Loucy (cell line): ENCODE measurements around the gene ADORA3.

Experiments
- H2AFZ ChIP-seq: fragments of 200-600 bp; sonication (generic); 2 replicates; pipeline ENCODE4 v1.6.0; 2016; ENCODE audit warnings: antibody characterized with exemption, mild to moderate bottlenecking, low read length, moderate library complexity
- H3F3A ChIP-seq: fragments of 200-600 bp; 2 replicates; pipeline ENCODE4 v1.6.0; 2016; ENCODE audit warnings: antibody characterized with exemption, low read depth, mild to moderate bottlenecking
- H3K27me3 ChIP-seq: fragments of 200-600 bp; sonication (generic); 2 replicates; pipeline ENCODE4 v1.6.1; 2014; ENCODE audit warnings: low read length, mild to moderate bottlenecking; ENCODE audit not compliant: insufficient read depth, poor library complexity, severe bottlenecking
- H3K36me3 ChIP-seq: fragments of 200-600 bp; sonication (generic); 2 replicates; pipeline ENCODE4 v1.6.1; 2016; ENCODE audit warnings: low read length; ENCODE audit not compliant: insufficient read depth
- H3K4me1 ChIP-seq: fragments of 200-600 bp; sonication (generic); 2 replicates; pipeline ENCODE4 v1.5.1; 2014; ENCODE audit warnings: low read length, mild to moderate bottlenecking; ENCODE audit not compliant: insufficient read depth, poor library complexity, severe bottlenecking
- H3K4me2 ChIP-seq: fragments of 200-600 bp; sonication (generic); 2 replicates; pipeline ENCODE4 v1.6.0; 2014; ENCODE audit warnings: antibody characterized with exemption, low read length, low read depth, mild to moderate bottlenecking; ENCODE audit not compliant: poor library complexity, severe bottlenecking
- H3K4me3 ChIP-seq: fragments of 200-600 bp; sonication (generic); 2 replicates; pipeline ENCODE4 v1.5.1; 2014; ENCODE audit warnings: low read length, mild to moderate bottlenecking, mixed read lengths; ENCODE audit not compliant: poor library complexity, severe bottlenecking
- H3K79me2 ChIP-seq: fragments of 200-600 bp; sonication (generic); 2 replicates; pipeline ENCODE4 v1.6.1; 2014; ENCODE audit warnings: low read length; ENCODE audit not compliant: insufficient read depth
- H3K9ac ChIP-seq: fragments of 200-600 bp; sonication (generic); 2 replicates; pipeline ENCODE4 v1.6.0; 2014; ENCODE audit warnings: mild to moderate bottlenecking, low read depth, low read length, moderate library complexity; ENCODE audit not compliant: poor library complexity, severe bottlenecking
- H3K9me2 ChIP-seq: fragments of 200-600 bp; sonication (generic); replicated peaks from 2 replicates; pipeline ENCODE4 v1.6.1; 2016; ENCODE audit warnings: low read depth, low read length, mixed read lengths
- H3K9me3 ChIP-seq: fragments of 200-600 bp; sonication (generic); 2 replicates; pipeline ENCODE4 v1.6.1; 2014; ENCODE audit warnings: mild to moderate bottlenecking, antibody characterized with exemption, low read length, low read depth; ENCODE audit not compliant: insufficient read depth
- H4K20me1 ChIP-seq: fragments of 200-600 bp; sonication (generic); 2 replicates; pipeline ENCODE4 v1.6.0; 2014; ENCODE audit warnings: antibody characterized with exemption, low read length, mild to moderate bottlenecking; ENCODE audit not compliant: insufficient read depth, poor library complexity, severe bottlenecking
- CTCF ChIP-seq: fragments of 200-600 bp; sonication (generic); conservative IDR thresholded peaks from 2 replicates; pipeline ENCODE4 v1.5.1; 2014; ENCODE audit warnings: mild to moderate bottlenecking, antibody characterized with exemption, low read length
- EZH2phosphoT487 ChIP-seq: fragments of 200-600 bp; IDR thresholded peaks from 2 replicates; pipeline ENCODE4 v1.6.1; 2018; ENCODE audit warnings: antibody characterized with exemption, mild to moderate bottlenecking, moderate library complexity, borderline replicate concordance

Gene ADORA3

GRCh38 chr1:111497592-111497991, 5.8 kb downstream of the ADORA3 start:
- Histone ChIP-seq H3K4me3 (no peak overlapping the region), H3K4me1 (peaks cover 11% of the 10 kb centered on the region), H2AFZ (no peak overlapping the region), H4K20me1 (no peaks in the 10 kb centered on the region), H3F3A (no peaks in the 10 kb centered on the region), H3K4me2 (no peak overlapping the region), H3K9ac (no peak overlapping the region), H3K79me2 (no peaks in the 10 kb centered on the region), H3K27me3 (no peaks in the 10 kb centered on the region), H3K9me2 (no peaks in the 10 kb centered on the region), H3K36me3 (no peaks in the 10 kb centered on the region), H3K9me3 (no peaks in the 10 kb centered on the region)
- TF ChIP-seq CTCF (no peak), EZH2phosphoT487 (no peak)

DNA sequence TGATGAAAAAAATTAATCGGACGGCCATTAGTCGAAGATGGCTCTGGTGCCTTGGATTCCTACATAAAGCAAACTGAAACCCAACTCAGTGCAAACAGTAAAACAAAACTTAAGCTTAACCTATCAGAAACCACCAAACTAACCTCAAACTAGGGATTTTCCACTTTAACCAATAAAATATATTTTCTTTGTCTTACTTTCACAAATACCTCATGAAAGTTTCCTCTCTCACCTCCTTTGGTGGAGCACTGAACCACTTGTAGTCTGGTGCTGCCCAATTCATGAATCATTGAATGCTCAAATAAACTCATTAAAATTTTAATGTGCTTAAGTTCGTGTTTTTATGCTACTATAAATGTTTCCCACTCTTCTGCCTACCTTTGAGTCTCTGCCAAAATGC, 7.0 kb downstream of the ADORA3 start:
- no peaks in the 10 kb centered on the region for H3K9me2 ChIP-seq
- H3K9me3 ChIP-seq: no peaks in the 10 kb centered on the region
- peaks cover 7% of the 10 kb centered on the region for H3K4me1 ChIP-seq
- TF ChIP-seq CTCF: no peak
- TF ChIP-seq EZH2phosphoT487: no peak
- no peaks in the 10 kb centered on the region for H3K36me3 ChIP-seq
- H3K4me2 ChIP-seq: no peak overlapping the region
- H3K9ac ChIP-seq: no peak overlapping the region
- no peaks in the 10 kb centered on the region for H4K20me1 ChIP-seq
- H3F3A ChIP-seq: no peaks in the 10 kb centered on the region
- no peak overlapping the region for H2AFZ ChIP-seq
- no peaks in the 10 kb centered on the region for H3K27me3 ChIP-seq
- no peak overlapping the region for H3K4me3 ChIP-seq
- H3K79me2 ChIP-seq: no peaks in the 10 kb centered on the region

DNA sequence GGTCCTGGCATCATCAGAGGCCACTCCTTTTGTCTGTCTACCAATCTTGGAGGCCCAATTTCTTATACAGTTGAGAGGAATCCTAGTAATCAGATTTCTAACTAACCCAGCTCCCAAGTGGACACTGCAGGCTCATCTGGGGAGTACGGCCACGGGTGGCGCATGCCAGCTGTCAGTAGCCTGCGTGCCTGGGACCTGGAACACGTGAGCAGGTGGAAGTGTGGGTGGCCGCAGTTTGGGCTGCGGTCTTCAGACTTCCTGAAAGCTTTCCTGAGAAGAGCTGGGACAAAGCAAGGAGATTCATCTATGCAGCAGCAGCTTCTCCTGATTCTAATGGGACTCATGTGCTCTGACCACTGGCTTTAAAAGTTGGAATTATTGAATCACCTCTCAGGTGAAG, 12.4 kb downstream of the ADORA3 start:
- no peaks in the 10 kb centered on the region for H3F3A ChIP-seq
- H3K4me3 ChIP-seq: no peak overlapping the region
- H3K79me2 ChIP-seq: no peaks in the 10 kb centered on the region
- H3K4me2 ChIP-seq: no peak overlapping the region
- H4K20me1 ChIP-seq: no peaks in the 10 kb centered on the region
- no peak overlapping the region for H2AFZ ChIP-seq
- H3K4me1 ChIP-seq: no peaks in the 10 kb centered on the region
- H3K9me3 ChIP-seq: no peaks in the 10 kb centered on the region
- H3K9me2 ChIP-seq: no peaks in the 10 kb centered on the region
- TF ChIP-seq EZH2phosphoT487: no peak
- no peak for TF ChIP-seq CTCF
- H3K36me3 ChIP-seq: no peaks in the 10 kb centered on the region
- no peak overlapping the region for H3K9ac ChIP-seq
- H3K27me3 ChIP-seq: no peaks in the 10 kb centered on the region
